DND-41 (cell line): ENCODE data around the gene ZNF260.

Experiments used
- ATAC-seq: fragments of 200-7000 bp; cut with Tn5 transposase; 3 replicates; pipeline ENCODE4 v1.9.1; 2021; ENCODE audit warnings: low read depth; ENCODE audit not compliant: insufficient read depth
- DNase-seq: peaks from one replicate; pipeline ENCODE4 v3.0.0-alpha.2; 2020
- H2AFZ ChIP-seq: 2 replicates; pipeline ENCODE4 v1.6.0; 2012; ENCODE audit warnings: low read depth, low read length
- H3K27ac ChIP-seq: 2 replicates; pipeline ENCODE4 v1.5.1; 2012; ENCODE audit warnings: low read length, inconsistent platforms
- H3K27me3 ChIP-seq: fragments of 200-600 bp; sonication (generic); 2 replicates; pipeline ENCODE4 v1.6.0; 2012; ENCODE audit warnings: low read length, mild to moderate bottlenecking, inconsistent platforms; ENCODE audit not compliant: insufficient read depth, poor library complexity
- H3K36me3 ChIP-seq: 2 replicates; pipeline ENCODE4 v1.5.1; 2012; ENCODE audit warnings: low read length, inconsistent platforms; ENCODE audit not compliant: insufficient read depth
- H3K4me1 ChIP-seq: 2 replicates; pipeline ENCODE4 v1.5.1; 2012; ENCODE audit warnings: mild to moderate bottlenecking, low read length; ENCODE audit not compliant: insufficient read depth
- H3K4me2 ChIP-seq: 2 replicates; pipeline ENCODE4 v1.6.0; 2012; ENCODE audit warnings: mild to moderate bottlenecking, moderate library complexity, low read length, inconsistent platforms; ENCODE audit not compliant: insufficient read depth
- H3K4me3 ChIP-seq, 2 experiments: fragments of 200-600 bp in 1 of 2; shearing (Covaris generic) in 1 of 2; 2 replicates each; pipeline ENCODE4 v1.5.1; 2012 to 2016; ENCODE audit warnings: inconsistent platforms in 2 of 2, low read length in 2 of 2, mild to moderate bottlenecking in 2 of 2, low read depth in 1 of 2, moderate library complexity in 1 of 2
- H3K79me2 ChIP-seq: 2 replicates; pipeline ENCODE4 v1.6.0; 2012; ENCODE audit warnings: low read length, inconsistent platforms; ENCODE audit not compliant: insufficient read depth
- H3K9ac ChIP-seq: 2 replicates; pipeline ENCODE4 v1.6.0; 2012; ENCODE audit warnings: low read depth, mild to moderate bottlenecking, inconsistent platforms, low read length, moderate library complexity
- H3K9me3 ChIP-seq: 2 replicates; pipeline ENCODE4 v1.5.1; 2012; ENCODE audit warnings: low read length, moderate library complexity, mild to moderate bottlenecking, inconsistent platforms; ENCODE audit not compliant: insufficient read depth, severe bottlenecking
- H4K20me1 ChIP-seq: 2 replicates; pipeline ENCODE4 v1.6.0; 2012; ENCODE audit warnings: low read length; ENCODE audit not compliant: insufficient read depth
- EZH2 ChIP-seq: IDR thresholded peaks from 3 replicates; pipeline ENCODE4 v1.6.1; 2012; ENCODE audit warnings: borderline replicate concordance, low read depth, mild to moderate bottlenecking, moderate library complexity, low read length, inconsistent platforms; ENCODE audit not compliant: severe bottlenecking
- TF ChIP-seq, protein P1 (sequence below): IDR thresholded peaks from 2 replicates; pipeline ENCODE4 v1.5.1; 2012; ENCODE audit warnings: borderline replicate concordance, low read length, moderate library complexity, mild to moderate bottlenecking; ENCODE audit not compliant: poor library complexity, severe bottlenecking; ENCODE audit errors: extremely low read depth

Gene ZNF260

DNA sequence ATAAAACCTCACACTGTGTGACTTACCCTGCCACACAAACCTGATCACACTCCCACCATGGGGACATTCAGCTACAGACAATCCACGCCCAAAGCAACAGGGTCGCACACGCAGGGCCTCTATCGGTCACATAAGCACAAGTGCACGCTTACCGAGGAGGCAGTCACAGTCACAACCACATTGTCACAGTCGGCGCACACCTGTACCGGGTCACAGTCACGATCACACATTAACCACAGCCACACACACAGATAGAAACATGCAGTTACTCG, 39.3 kb downstream of the ZNF260 start:
- no peak for TF ChIP-seq EZH2
- TF ChIP-seq, protein P1, sequence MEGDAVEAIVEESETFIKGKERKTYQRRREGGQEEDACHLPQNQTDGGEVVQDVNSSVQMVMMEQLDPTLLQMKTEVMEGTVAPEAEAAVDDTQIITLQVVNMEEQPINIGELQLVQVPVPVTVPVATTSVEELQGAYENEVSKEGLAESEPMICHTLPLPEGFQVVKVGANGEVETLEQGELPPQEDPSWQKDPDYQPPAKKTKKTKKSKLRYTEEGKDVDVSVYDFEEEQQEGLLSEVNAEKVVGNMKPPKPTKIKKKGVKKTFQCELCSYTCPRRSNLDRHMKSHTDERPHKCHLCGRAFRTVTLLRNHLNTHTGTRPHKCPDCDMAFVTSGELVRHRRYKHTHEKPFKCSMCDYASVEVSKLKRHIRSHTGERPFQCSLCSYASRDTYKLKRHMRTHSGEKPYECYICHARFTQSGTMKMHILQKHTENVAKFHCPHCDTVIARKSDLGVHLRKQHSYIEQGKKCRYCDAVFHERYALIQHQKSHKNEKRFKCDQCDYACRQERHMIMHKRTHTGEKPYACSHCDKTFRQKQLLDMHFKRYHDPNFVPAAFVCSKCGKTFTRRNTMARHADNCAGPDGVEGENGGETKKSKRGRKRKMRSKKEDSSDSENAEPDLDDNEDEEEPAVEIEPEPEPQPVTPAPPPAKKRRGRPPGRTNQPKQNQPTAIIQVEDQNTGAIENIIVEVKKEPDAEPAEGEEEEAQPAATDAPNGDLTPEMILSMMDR, result peak; percentile 43
- Histone ChIP-seq H3K4me2 (peak overlapping the region; percentile 79), H3K9ac (peak overlapping the region; percentile 87), H3K27ac (peak overlapping the region; percentile 98), H3K4me3 (peak overlapping the region; percentile 54 to 83; a peak in 3 of 4 replicates), H3K9me3 (no peaks in the 10 kb centered on the region), H4K20me1 (no peaks in the 10 kb centered on the region), H3K4me1 (peaks cover 27% of the 10 kb centered on the region), H2AFZ (peak overlapping the region; percentile 93), H3K27me3 (no peaks in the 10 kb centered on the region), H3K36me3 (0 out of 2 replicates have a peak, but pooled peaks cover 4% of the 10 kb centered on the region), H3K79me2 (peaks cover 53% of the 10 kb centered on the region)
- ATAC-seq, result peak; percentile 11
- DNase-seq, result peak; percentile 60

DNA sequence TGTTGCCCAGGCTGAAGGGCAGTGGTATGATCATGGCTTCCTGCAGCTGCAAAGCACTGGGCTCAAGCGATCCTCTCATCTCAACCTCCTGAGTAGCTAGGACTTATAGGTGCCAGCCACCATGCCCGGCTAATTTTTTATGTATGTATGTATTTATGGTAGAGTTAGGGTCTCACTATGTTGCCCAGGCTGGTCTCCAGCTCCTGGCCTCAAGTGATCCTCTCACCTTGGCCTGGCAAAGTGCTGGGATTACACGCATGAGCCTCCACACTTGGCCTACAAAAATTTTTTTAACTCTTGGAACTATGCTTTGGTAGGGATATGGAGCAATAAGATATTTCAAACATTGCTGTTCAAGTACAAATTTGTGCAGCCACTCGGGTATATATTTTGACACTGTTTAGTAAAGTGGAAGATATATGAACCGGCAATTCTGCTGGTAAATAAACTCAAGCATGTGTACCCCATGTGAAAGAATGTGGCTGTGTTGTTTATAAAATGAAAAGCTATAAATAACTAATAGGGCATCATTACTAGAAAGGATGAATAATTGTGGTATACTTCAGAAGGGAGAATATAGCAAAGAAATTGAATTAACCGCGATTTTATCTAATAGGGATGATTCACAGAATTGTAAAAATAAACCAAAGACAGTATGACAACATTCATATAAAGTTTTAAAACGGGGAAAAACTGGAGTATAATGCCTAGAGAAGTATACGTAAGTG, 39.8 kb downstream of the ZNF260 start:
- Histone ChIP-seq H3K27ac (peak overlapping the region; percentile 98), H3K4me3 (peak overlapping the region; percentile 54 to 83; a peak in 3 of 4 replicates), H3K9me3 (no peaks in the 10 kb centered on the region), H3K4me2 (peak overlapping the region; percentile 79), H3K79me2 (peaks cover 57% of the 10 kb centered on the region), H4K20me1 (no peaks in the 10 kb centered on the region), H3K27me3 (no peaks in the 10 kb centered on the region), H3K4me1 (peaks cover 27% of the 10 kb centered on the region), H3K36me3 (0 out of 2 replicates have a peak, but pooled peaks cover 4% of the 10 kb centered on the region), H2AFZ (peak overlapping the region; percentile 93), H3K9ac (peak overlapping the region; percentile 87)
- no peak for TF ChIP-seq EZH2
- TF ChIP-seq, protein P1, result no peak
- no peak for ATAC-seq
- no peak for DNase-seq

DNA sequence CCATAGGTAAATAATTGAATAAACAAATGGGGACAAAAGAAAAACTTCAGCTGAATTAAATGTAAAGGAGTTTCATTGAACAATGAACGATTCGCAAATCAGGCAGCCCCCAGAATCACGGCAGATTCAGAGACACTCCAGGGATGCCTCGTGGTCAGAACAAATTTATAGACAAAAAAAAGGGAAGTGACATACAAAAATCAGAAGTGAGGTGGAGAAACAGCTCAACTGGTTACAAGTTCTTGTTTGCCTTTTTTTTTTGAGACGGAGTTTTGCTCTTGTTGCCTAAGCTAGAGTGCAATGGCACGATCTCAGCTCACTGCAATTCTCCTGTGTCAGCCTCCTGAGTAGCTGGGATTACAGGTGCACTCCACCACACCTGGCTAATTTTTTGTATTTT, 44.4 kb downstream of the ZNF260 start:
- Histone ChIP-seq H3K9me3 (no peaks in the 10 kb centered on the region), H3K4me2 (no peak overlapping the region), H3K4me3 (no peak overlapping the region), H3K27me3 (no peaks in the 10 kb centered on the region), H2AFZ (no peak overlapping the region), H3K79me2 (peaks cover 73% of the 10 kb centered on the region), H3K36me3 (0 out of 2 replicates have a peak, but pooled peaks cover 7% of the 10 kb centered on the region), H3K9ac (no peak overlapping the region), H4K20me1 (no peaks in the 10 kb centered on the region), H3K27ac (no peak overlapping the region), H3K4me1 (peaks cover 17% of the 10 kb centered on the region)
- no peak for DNase-seq
- no peak for TF ChIP-seq EZH2
- TF ChIP-seq, protein P1, result no peak
- no peak for ATAC-seq

DNA sequence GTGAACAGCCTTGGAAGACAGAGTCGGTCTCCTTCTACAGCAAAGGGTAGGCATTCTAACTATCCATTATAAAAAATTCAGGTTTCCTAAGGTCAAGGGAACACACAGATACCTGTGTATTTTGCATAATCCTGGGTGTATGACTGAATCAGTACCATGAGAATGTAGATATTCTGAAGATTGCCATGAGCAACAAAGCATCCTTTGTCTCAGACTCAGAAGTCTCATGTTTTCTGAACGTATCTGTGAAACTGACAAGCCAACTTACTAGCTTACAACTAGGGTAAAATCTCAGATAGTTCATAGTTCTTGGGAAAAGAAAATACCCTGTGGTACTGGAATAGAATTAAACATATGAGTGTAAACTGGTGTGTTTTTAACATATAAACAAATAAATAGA, 45.2 kb downstream of the ZNF260 start:
- Histone ChIP-seq H3K27me3 (no peaks in the 10 kb centered on the region), H4K20me1 (no peaks in the 10 kb centered on the region), H3K9me3 (no peaks in the 10 kb centered on the region), H3K36me3 (0 out of 2 replicates have a peak, but pooled peaks cover 7% of the 10 kb centered on the region), H3K4me1 (peaks cover 9% of the 10 kb centered on the region), H3K79me2 (peaks cover 69% of the 10 kb centered on the region), H3K27ac (no peak overlapping the region), H3K4me2 (no peak overlapping the region), H3K4me3 (no peak overlapping the region), H2AFZ (no peak overlapping the region), H3K9ac (no peak overlapping the region)
- TF ChIP-seq, protein P1, result no peak
- TF ChIP-seq EZH2, result no peak
- ATAC-seq (no peak), DNase-seq (no peak)
